ENCODE data around the gene AHDC1. TPM values are rescaled to one million over a fixed set of nuclear protein-coding genes. Genes with fewer than 3 reads are reported as not detected.

The AHDC1 gene
- total RNA-seq, 2 experiments from 2014 or later: 6.5 to 13.8 TPM

DNA sequence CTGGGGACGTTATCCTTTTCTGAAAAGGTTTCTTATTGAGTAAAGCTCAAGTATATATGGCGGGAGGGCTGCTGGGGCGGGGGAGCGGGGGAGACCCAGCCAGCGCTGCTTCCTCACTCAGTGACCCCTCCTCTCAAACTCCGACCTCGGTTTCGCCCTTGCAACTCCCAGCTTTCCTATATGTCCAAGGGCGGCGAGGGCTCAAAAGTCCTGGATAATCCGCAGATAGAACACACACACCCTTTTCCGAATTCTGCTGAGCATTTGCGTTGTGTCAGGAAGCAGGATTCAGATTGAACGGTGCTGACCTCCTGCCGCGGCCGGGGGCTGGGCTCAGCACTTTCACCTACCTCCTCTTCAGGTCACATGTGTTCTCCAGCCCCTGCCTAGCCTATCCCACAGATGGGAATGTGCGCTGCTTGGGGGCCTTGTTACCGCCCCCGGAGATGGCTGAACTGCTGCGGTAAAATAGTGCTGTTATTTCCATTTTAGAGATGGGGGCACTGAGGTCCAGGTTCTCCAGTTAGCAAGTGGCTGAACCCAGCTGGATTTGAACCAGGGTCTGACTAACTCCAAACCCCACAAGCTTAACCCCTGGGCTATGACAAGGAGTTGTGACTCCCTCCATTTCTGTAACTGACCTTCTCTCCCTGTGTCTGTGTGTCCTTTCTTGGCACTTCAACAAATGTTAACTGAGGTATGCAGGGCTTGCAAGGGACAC lies 795 bp upstream of the AHDC1 start:
- Histone ChIP-seq H4K20me1 (ENCODE audit: insufficient read depth, low read length) (0 out of 2 replicates have a peak, but pooled peaks cover 1% of the 10 kb centered on the region), H3K4me3 (ENCODE audit: low read depth, low read length, poor library complexity, severe bottlenecking) (peak overlapping the region; percentile 78), H3K27ac (ENCODE audit: low read depth, low read length, poor library complexity, severe bottlenecking) (no peak overlapping the region), H3K36me3 (ENCODE audit: insufficient read depth, low read length) (no peaks in the 10 kb centered on the region), H3K4me1 (ENCODE audit: insufficient read depth, low read length, poor library complexity, severe bottlenecking) (peaks cover 76% of the 10 kb centered on the region), H3K79me2 (ENCODE audit: insufficient read depth, low read depth, low read length) (no peaks in the 10 kb centered on the region; the same call in 1 of the 2 replicates), H3K9me3 (ENCODE audit: low read length) (no peaks in the 10 kb centered on the region), H2AFZ (ENCODE audit: low read length) (0 out of 2 replicates have a peak overlapping the region, but pooled peaks have one; percentile 49), H3K9me2 (ENCODE audit: insufficient read depth, low read length) (no peaks in the 10 kb centered on the region), H3K4me2 (ENCODE audit: low read length) (peak overlapping the region; percentile 60)
- TF ChIP-seq EZH2phosphoT487 (IDR thresholded peaks at IDR 0.05; ENCODE audit: borderline replicate concordance, low read depth, low read length): no peak
- TF ChIP-seq, protein P1, sequence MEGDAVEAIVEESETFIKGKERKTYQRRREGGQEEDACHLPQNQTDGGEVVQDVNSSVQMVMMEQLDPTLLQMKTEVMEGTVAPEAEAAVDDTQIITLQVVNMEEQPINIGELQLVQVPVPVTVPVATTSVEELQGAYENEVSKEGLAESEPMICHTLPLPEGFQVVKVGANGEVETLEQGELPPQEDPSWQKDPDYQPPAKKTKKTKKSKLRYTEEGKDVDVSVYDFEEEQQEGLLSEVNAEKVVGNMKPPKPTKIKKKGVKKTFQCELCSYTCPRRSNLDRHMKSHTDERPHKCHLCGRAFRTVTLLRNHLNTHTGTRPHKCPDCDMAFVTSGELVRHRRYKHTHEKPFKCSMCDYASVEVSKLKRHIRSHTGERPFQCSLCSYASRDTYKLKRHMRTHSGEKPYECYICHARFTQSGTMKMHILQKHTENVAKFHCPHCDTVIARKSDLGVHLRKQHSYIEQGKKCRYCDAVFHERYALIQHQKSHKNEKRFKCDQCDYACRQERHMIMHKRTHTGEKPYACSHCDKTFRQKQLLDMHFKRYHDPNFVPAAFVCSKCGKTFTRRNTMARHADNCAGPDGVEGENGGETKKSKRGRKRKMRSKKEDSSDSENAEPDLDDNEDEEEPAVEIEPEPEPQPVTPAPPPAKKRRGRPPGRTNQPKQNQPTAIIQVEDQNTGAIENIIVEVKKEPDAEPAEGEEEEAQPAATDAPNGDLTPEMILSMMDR (conservative IDR thresholded peaks at IDR 0.05; ENCODE audit: low read length): no peak
- BruUV-seq (replicated peaks): no TSS peak
- DNase-seq (ENCODE audit: low spot score): no peak
- CTCF ChIA-PET (ENCODE audit: unreplicated experiment): interaction anchor here (0.6 kb wide), 3 partner anchors 188 to 292 kb away, joined by 3 to 6 read pairs (median 6); no protein-coding TSS in a partner anchor
- intact Hi-C loops (cut with micrococcal nuclease; ENCODE audit: unreplicated experiment): loop anchor here (1.0 to 5.0 kb wide), 2 partner anchors 48 to 187 kb away; no protein-coding TSS in a partner anchor
- POLR2A ChIA-PET: interaction anchor here (0.6 to 1.1 kb wide), 2 partner anchors 205 to 249 kb away, joined by 4 to 6 read pairs; no protein-coding TSS in a partner anchor

DNA sequence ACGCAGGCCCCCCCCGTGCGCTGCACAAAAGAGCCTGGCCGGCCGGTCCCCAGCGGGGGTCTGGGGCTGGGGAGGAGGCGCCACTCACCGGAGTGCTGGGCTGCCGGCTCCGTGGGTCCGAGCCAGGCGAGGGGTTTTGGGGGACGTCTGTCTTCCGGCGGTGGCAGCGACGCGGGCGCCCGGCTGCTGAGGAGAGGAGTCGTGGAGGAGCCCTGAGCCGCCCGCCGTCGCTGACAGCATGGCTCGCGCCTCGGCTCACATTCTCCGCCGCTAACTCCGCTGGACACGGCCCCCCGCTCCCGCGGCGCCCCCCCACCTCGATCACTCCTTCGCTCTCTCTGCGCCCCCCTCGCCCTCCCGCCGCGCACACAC lies 649 bp downstream of the AHDC1 start:
- intact Hi-C loops (cut with micrococcal nuclease; ENCODE audit: unreplicated experiment): loop anchor here (5.0 kb wide), 1 partner anchor 186 kb away; no protein-coding TSS in a partner anchor
- no peaks in the 10 kb centered on the region for H3K9me2 ChIP-seq (ENCODE audit: insufficient read depth, low read length)
- TF ChIP-seq EZH2phosphoT487 (IDR thresholded peaks at IDR 0.05; ENCODE audit: borderline replicate concordance, low read depth, low read length): no peak
- TF ChIP-seq, protein P1 (conservative IDR thresholded peaks at IDR 0.05; ENCODE audit: low read length): no peak
- H3K4me3 ChIP-seq (ENCODE audit: low read depth, low read length, poor library complexity, severe bottlenecking): peak overlapping the region; percentile 78
- no peak overlapping the region for H2AFZ ChIP-seq (ENCODE audit: low read length)
- H4K20me1 ChIP-seq (ENCODE audit: insufficient read depth, low read length): 0 out of 2 replicates have a peak, but pooled peaks cover 5% of the 10 kb centered on the region
- no peaks in the 10 kb centered on the region for H3K36me3 ChIP-seq (ENCODE audit: insufficient read depth, low read length)
- ChIA-PET CTCF (ENCODE audit: unreplicated experiment) (interaction anchor here (1.0 kb wide), 1 partner anchor 35 kb away, joined by 5 read pairs; no protein-coding TSS in a partner anchor), POLR2A (interaction anchor here (1.1 kb wide), 1 partner anchor 47 kb away, joined by 3 read pairs; no protein-coding TSS in a partner anchor)
- BruUV-seq (replicated peaks): no TSS peak
- peaks cover 76% of the 10 kb centered on the region for H3K4me1 ChIP-seq (ENCODE audit: insufficient read depth, low read length, poor library complexity, severe bottlenecking)
- peak overlapping the region; percentile 82 for H3K4me2 ChIP-seq (ENCODE audit: low read length)
- H3K79me2 ChIP-seq (ENCODE audit: insufficient read depth, low read depth, low read length): no peaks in the 10 kb centered on the region; the same call in 1 of the 2 replicates
- no peaks in the 10 kb centered on the region for H3K9me3 ChIP-seq (ENCODE audit: low read length)
- H3K27ac ChIP-seq (ENCODE audit: low read depth, low read length, poor library complexity, severe bottlenecking): peak overlapping the region; percentile 57
- peak; percentile 59 for DNase-seq (ENCODE audit: low spot score)
